ENCODE results near the gene BCAT1. TPM values are rescaled to one million over a fixed set of nuclear protein-coding genes. Genes with fewer than 3 reads are reported as not detected.

BCAT1 gene
- total and polyA plus RNA-seq, 2 experiments from 2014 or later = 53.6 to 181 TPM

DNA sequence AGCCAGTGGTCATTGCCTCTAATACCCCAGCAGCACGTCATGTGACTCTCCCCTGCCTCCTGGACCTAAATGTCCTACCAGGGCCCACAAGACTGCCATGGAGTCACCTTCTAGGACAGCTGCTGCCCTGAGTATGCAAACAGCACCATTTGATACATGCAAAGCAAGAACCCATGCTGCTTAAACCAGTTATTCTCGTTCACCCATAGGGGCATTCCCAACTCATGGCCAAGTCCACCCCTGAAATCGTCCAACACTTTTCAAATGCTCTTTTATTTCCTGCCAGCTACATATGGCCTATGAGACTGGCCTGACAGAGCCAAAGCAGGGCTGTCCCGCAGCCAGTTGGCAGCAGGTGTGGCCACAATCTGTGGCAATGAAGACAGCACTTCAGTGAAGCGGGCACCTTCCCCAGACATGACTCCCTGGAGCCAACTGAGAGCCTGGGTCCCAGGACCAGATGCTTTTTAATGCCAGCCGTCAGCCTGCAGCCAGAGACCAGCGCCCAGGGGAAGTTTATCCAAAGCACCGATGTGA lies 99.9 kb downstream of the BCAT1 start:
- H3F3A ChIP-seq (replicated peaks; ENCODE audit: low read depth) = no peaks in the 10 kb centered on the region
- no peak overlapping the region for H3K4me3 ChIP-seq
- H3K27me3 ChIP-seq (ENCODE audit: insufficient read depth) = no peaks in the 10 kb centered on the region
- peaks cover 8% of the 10 kb centered on the region for H4K20me1 ChIP-seq (replicated peaks; ENCODE audit: insufficient read depth)
- ATAC-seq (no peak), DNase-seq (ENCODE audit: low spot score) (no peak)
- no peak overlapping the region for H3K27ac ChIP-seq (ENCODE audit: low read depth)
- no peak overlapping the region for H3K4me2 ChIP-seq
- no peaks in the 10 kb centered on the region for H3K9me3 Mint-ChIP-seq
- TF ChIP-seq JUNB (IDR thresholded peaks at IDR 0.05; ENCODE audit: unreplicated experiment) (no peak), ZNF114 (CRISPR knock-in tag; IDR thresholded peaks at IDR 0.05) (no peak), NANOG (IDR thresholded peaks at IDR 0.05; ENCODE audit: borderline replicate concordance) (no peak), POLR2AphosphoS5 (IDR thresholded peaks at IDR 0.05; ENCODE audit: low read depth) (no peak), CREB1 (CRISPR knock-in tag; IDR thresholded peaks at IDR 0.05; ENCODE audit: low read depth) (no peak), REST (IDR thresholded peaks at IDR 0.05; ENCODE audit: unreplicated experiment) (no peak), EZH2phosphoT487 (IDR thresholded peaks at IDR 0.05; ENCODE audit: unreplicated experiment) (no peak), ZNF462 (CRISPR knock-in tag; IDR thresholded peaks at IDR 0.05) (no peak), STAT1 (IDR thresholded peaks at IDR 0.05; ENCODE audit: unreplicated experiment) (no peak), EZH2 (IDR thresholded peaks at IDR 0.05; ENCODE audit: low read depth, unreplicated experiment) (no peak), ETS1 (IDR thresholded peaks at IDR 0.05) (no peak), ZNF331 (CRISPR knock-in tag; IDR thresholded peaks at IDR 0.05; ENCODE audit: low read depth) (no peak)
- TF ChIP-seq, protein P1, sequence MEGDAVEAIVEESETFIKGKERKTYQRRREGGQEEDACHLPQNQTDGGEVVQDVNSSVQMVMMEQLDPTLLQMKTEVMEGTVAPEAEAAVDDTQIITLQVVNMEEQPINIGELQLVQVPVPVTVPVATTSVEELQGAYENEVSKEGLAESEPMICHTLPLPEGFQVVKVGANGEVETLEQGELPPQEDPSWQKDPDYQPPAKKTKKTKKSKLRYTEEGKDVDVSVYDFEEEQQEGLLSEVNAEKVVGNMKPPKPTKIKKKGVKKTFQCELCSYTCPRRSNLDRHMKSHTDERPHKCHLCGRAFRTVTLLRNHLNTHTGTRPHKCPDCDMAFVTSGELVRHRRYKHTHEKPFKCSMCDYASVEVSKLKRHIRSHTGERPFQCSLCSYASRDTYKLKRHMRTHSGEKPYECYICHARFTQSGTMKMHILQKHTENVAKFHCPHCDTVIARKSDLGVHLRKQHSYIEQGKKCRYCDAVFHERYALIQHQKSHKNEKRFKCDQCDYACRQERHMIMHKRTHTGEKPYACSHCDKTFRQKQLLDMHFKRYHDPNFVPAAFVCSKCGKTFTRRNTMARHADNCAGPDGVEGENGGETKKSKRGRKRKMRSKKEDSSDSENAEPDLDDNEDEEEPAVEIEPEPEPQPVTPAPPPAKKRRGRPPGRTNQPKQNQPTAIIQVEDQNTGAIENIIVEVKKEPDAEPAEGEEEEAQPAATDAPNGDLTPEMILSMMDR (conservative IDR thresholded peaks at IDR 0.05; ENCODE audit: low read depth in 2 of 2) = no peak
- no peak overlapping the region for H2AFZ ChIP-seq
- H3K27me3 Mint-ChIP-seq (ENCODE audit: insufficient read depth, low read depth, poor library complexity) = no peaks in the 10 kb centered on the region
- H3K27ac Mint-ChIP-seq = peak overlapping the region; percentile 90
- 0 out of 2 replicates have a peak, but pooled peaks cover 4% of the 10 kb centered on the region for H3K36me3 ChIP-seq (ENCODE audit: insufficient read depth)
- H3K4me1 ChIP-seq (ENCODE audit: insufficient read depth) = 0 out of 2 replicates have a peak, but pooled peaks cover 6% of the 10 kb centered on the region
- peaks cover 59% of the 10 kb centered on the region for H3K36me3 Mint-ChIP-seq (ENCODE audit: low read depth)
- H3K9me2 ChIP-seq (ENCODE audit: insufficient read depth) = no peaks in the 10 kb centered on the region
- H3K79me2 ChIP-seq (replicated peaks; ENCODE audit: insufficient read depth) = peaks cover 27% of the 10 kb centered on the region
- no peak overlapping the region for H3K4me3 Mint-ChIP-seq
- peaks cover 25% of the 10 kb centered on the region for H3K4me1 Mint-ChIP-seq
